Pericardium fibroblast (primary cell): ENCODE results near the gene GANAB. TPM values are rescaled to one million over a fixed set of nuclear protein-coding genes. Genes with fewer than 3 reads are reported as not detected.

Source experiments
- total RNA-seq: library from RNA; depleted of rRNA; stranded (reverse); fragments of >200 nt; gene quantifications from 2 replicates; pipeline ENCODE4 v1.2.3, GENCODE V29; 2015

The GANAB gene
- total RNA-seq, result 226 and 265 TPM in 2 replicates

GRCh38 chr11:62645946-62646824 is at the start of gene GANAB:
Gene GANAB, minus strand, starts transcription at chr11:62646613. Its CDS starts 14 bp downstream, at chr11:62646599.

GRCh38 chr11:62689421-62690183 is 43.2 kb upstream of the GANAB start, which contains the start of gene LRRN4CL:
Gene LRRN4CL, minus strand, starts transcription at chr11:62689530. Its CDS starts 1,022 bp downstream, at chr11:62688508.

GRCh38 chr11:62678770-62679696 is 32.6 kb upstream of the GANAB start, which contains the start of gene UBXN1:
Gene UBXN1, minus strand, starts transcription at chr11:62679073. Its CDS starts 150 bp downstream, at chr11:62678923.

GRCh38 chr11:62671608-62672389 is 25.4 kb upstream of the GANAB start, which contains the start of the genes LBHD1 and UQCC3:
Gene LBHD1, minus strand, starts transcription at chr11:62672267. Its CDS starts 2,236 bp downstream, at chr11:62670031.
Gene UQCC3, plus strand, starts transcription at chr11:62671673. Its CDS starts 73 bp downstream, at chr11:62671746.

GRCh38 chr11:62665075-62665598 is 18.7 kb upstream of the GANAB start, which contains the start of the genes C11orf98 and CSKMT:
Gene C11orf98, minus strand, starts transcription at chr11:62665210. Its CDS starts 41 bp downstream, at chr11:62665169.
Gene CSKMT, plus strand, starts transcription at chr11:62665312. Its CDS starts 568 bp downstream, at chr11:62665880.

GRCh38 chr11:62621567-62622470 is 24.6 kb downstream of the GANAB start, which contains the start of gene B3GAT3:
Gene B3GAT3, minus strand, starts transcription at chr11:62621986. Its CDS starts 39 bp downstream, at chr11:62621947.

GRCh38 chr11:62612366-62613290 is 33.8 kb downstream of the GANAB start, which contains the start of the genes EML3 and ROM1:
Gene EML3, minus strand, starts transcription at chr11:62612775. Its CDS starts 318 bp downstream, at chr11:62612457.
Gene ROM1, plus strand, starts transcription at chr11:62613257. Its CDS starts 25 bp downstream, at chr11:62613282.

GRCh38 chr11:62601372-62602140 is 44.9 kb downstream of the GANAB start, which contains the start of gene MTA2:
Gene MTA2, minus strand, starts transcription at chr11:62601865. Its CDS starts 415 bp downstream, at chr11:62601450.

GRCh38 chr11:62591448-62592145 is 54.8 kb downstream of the GANAB start, which contains the start of gene TUT1:
Gene TUT1, minus strand, starts transcription at chr11:62591523. Its CDS starts 38 bp downstream, at chr11:62591485.

Other genes starting within 250 kb of the GANAB start
- not detected in 2 replicates for gene SCGB1A1, start 227.6 kb downstream of the GANAB start, total RNA-seq
- 358 and 476 TPM in 2 replicates for gene AHNAK, start 99.8 kb downstream of the GANAB start, total RNA-seq
- gene EEF1G, start 72.7 kb downstream of the GANAB start, total RNA-seq, result 2,284 and 3,184 TPM in 2 replicates
- gene TUT1, start 55.1 kb downstream of the GANAB start, total RNA-seq, result 5.0 and 7.9 TPM in 2 replicates
- 59.9 and 63.9 TPM in 2 replicates for gene MTA2, start 44.7 kb downstream of the GANAB start, total RNA-seq
- gene EML3, start 33.8 kb downstream of the GANAB start, total RNA-seq, result 36.8 and 40.0 TPM in 2 replicates
- 21.1 and 28.0 TPM in 2 replicates for gene ROM1, start 33.4 kb downstream of the GANAB start, total RNA-seq
- gene B3GAT3, start 24.6 kb downstream of the GANAB start, total RNA-seq, result 35.5 and 50.5 TPM in 2 replicates
- 19.7 and 23.8 TPM in 2 replicates for gene INTS5, start 6.7 kb upstream of the GANAB start, total RNA-seq
- 24.9 and 34.9 TPM in 2 replicates for gene C11orf98, start 18.6 kb upstream of the GANAB start, total RNA-seq
- gene CSKMT, start 18.7 kb upstream of the GANAB start, total RNA-seq, result 4.9 and 11.0 TPM in 2 replicates
- 10.3 and 11.5 TPM in 2 replicates for gene UQCC3, start 25.1 kb upstream of the GANAB start, total RNA-seq
- 2.6 and 4.5 TPM in 2 replicates for gene LBHD1, start 25.7 kb upstream of the GANAB start, total RNA-seq
- gene UBXN1, start 32.5 kb upstream of the GANAB start, total RNA-seq, result 103 and 276 TPM in 2 replicates
- 5.3 and 18.2 TPM in 2 replicates for gene LRRN4CL, start 42.9 kb upstream of the GANAB start, total RNA-seq
- gene BSCL2, start 60.8 kb upstream of the GANAB start, total RNA-seq, result 35.5 and 69.3 TPM in 2 replicates
- not detected in 2 replicates for gene GNG3, start 61.1 kb upstream of the GANAB start, total RNA-seq
- gene HNRNPUL2, start 80.8 kb upstream of the GANAB start, total RNA-seq, result 7.5 and 10.1 TPM in 2 replicates
- 33.3 and 34.9 TPM in 2 replicates for gene TTC9C, start 81.9 kb upstream of the GANAB start, total RNA-seq
- 6.1 and 8.3 TPM in 2 replicates for gene ZBTB3, start 107.5 kb upstream of the GANAB start, total RNA-seq
- gene POLR2G, start 115.0 kb upstream of the GANAB start, total RNA-seq, result 77.4 and 86.6 TPM in 2 replicates
- gene TAF6L, start 124.8 kb upstream of the GANAB start, total RNA-seq, result 13.7 and 17.6 TPM in 2 replicates
- 75.6 and 85.9 TPM in 2 replicates for gene TMEM179B, start 140.8 kb upstream of the GANAB start, total RNA-seq
- 31.0 and 34.3 TPM in 2 replicates for gene TMEM223, start 145.4 kb upstream of the GANAB start, total RNA-seq
- 26.2 and 38.2 TPM in 2 replicates for gene NXF1, start 158.8 kb upstream of the GANAB start, total RNA-seq
- 30.7 and 35.2 TPM in 2 replicates for gene STX5, start 185.4 kb upstream of the GANAB start, total RNA-seq
- gene TEX54, start 186.2 kb upstream of the GANAB start, total RNA-seq, result not detected in 2 replicates
- gene WDR74, start 193.0 kb upstream of the GANAB start, total RNA-seq, result 40.7 and 56.0 TPM in 2 replicates
- 211 and 250 TPM in 2 replicates for gene SLC3A2, start 234.3 kb upstream of the GANAB start, total RNA-seq